Colon (tissue), 2 donors: ENCODE results near the gene ZNF740.

Experiments used
- FAIRE-seq: peaks from 2 replicates; lab custom pipeline; 2012; peaks lifted over from hg19 to GRCh38; lab: Jason Lieb, UNC
- donor health status: control.
- donor health status: control.

ZNF740 gene

DNA sequence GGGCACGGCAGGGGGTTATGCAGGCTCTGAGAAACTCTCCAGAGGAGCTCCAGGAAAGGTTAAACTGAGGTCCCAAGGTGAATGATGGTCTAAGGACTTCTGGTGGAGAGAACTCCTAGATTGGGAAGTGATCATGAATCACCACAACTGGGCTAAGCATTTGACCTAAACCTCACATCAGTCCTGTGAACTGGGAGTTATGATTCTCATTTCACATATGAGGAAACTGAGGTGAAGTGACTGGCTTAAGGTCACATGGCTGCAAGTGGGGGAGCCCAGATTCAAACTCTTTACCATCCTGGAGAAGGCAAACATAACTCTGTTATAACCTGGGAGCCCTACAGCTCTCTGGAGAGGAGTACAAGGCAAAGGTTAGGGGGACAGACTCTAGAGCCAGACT is 47.3 kb downstream of the ZNF740 start:
- FAIRE-seq: no peak

DNA sequence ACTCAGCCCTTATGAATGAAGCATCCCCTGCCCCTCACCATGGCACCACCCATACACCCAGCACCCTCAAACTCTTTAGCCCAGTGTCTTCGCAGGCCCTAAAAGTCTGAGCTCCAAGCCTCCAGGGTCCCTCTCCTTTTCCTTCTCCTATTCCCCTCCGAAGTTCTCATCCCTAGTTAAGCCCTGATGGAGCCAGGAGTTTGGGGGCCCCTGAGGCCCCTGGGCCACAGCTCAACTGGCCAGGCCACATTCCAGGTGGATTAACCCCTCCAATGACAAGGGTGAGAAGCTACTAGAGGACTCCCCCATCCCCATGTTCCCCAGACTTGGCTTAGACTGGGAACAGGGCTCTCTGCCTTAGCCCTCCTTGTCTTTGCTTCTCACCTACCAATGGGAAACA is 48.9 kb downstream of the ZNF740 start:
- FAIRE-seq: no peak

DNA sequence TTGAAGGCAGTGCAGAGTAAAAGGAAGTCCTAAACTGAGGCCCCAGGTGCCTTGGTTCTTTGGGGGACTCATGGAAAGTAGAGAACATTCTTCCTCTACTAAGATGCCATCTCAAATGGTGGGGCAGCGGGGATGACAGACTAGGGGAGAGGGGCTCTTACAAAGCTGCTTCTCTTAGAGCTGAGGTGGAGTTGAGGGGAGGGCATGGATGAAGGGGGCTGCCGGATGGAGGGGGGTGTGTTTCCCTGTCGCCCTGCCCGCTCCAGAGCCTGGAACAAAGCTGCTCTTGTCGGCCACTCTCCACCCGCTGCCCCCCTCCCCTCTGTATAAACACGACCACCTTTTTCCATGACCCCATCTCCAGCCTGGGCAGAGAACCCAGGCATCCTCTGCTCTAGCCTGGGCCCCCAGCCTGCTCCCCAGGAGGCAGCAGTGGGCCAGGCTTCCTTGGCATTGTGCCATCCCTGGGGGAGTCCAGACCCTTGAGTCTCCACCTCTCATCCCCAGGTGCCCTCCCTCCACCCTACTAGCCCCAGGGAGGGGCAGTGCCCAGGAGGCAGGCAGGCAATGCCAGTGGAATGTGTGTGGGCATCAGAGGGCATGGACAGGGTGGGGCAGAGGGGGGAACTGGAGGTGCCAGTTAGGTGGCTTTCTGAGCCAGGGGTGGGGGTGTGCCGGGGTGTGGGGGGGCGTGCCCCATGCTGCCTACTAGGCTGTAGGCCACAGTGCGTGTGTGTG is 49.8 kb downstream of the ZNF740 start:
- no peak for FAIRE-seq

DNA sequence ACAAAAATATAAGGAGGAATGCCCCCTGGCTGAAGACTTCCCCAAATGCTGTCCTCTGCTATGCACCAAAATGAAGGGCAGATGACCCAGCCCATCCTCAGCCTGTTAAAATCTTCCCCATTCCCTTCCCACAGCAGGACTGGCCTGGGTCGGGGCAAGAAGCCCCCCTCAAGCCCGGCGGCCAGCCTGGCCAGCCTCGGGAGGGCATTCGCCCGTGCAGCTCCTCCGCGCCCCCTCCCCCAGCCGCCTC is 51.1 kb downstream of the ZNF740 start:
- no peak for FAIRE-seq

DNA sequence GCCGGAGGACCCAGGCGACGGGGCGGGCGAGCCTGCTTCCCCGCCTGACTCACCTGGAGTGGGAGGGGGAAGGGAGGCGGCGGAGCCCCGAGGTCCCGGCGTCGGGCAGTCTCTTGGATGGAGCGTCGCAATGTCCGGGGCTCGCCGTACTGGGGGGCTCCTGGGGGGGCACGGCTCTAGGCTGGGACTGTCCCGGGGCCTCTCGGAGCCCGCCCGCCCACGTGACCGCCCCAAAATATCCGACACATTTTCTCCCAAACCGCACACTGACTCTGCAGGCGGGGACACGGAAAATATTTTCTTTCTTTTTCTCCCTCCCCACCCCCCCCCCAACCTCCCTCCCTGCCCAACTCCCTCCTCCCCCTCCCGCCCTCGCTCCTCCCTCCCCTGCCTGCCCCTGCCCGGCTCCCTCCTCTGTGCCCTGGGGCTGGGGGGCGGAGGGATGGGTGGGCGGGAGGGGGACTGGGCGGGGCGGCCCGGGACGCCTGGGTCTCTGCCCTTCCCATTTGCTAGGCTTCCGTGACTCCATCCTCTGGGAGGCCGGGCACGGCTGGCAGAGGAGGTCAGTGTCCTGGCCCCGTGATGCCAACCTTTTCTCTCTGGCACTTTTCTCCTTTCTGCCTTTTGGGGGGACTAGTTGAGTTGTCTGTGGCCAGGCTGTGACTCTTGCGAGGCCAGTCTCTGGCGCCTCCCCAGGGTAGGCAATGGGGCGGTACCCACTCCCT is 51.6 kb downstream of the ZNF740 start, which contains the start of gene RARG:
TSS of gene RARG (minus strand) at position 289 of the 725 bp plus-strand sequence. CDS start 4,664 bp downstream, outside the sequence.
- no peak for FAIRE-seq

DNA sequence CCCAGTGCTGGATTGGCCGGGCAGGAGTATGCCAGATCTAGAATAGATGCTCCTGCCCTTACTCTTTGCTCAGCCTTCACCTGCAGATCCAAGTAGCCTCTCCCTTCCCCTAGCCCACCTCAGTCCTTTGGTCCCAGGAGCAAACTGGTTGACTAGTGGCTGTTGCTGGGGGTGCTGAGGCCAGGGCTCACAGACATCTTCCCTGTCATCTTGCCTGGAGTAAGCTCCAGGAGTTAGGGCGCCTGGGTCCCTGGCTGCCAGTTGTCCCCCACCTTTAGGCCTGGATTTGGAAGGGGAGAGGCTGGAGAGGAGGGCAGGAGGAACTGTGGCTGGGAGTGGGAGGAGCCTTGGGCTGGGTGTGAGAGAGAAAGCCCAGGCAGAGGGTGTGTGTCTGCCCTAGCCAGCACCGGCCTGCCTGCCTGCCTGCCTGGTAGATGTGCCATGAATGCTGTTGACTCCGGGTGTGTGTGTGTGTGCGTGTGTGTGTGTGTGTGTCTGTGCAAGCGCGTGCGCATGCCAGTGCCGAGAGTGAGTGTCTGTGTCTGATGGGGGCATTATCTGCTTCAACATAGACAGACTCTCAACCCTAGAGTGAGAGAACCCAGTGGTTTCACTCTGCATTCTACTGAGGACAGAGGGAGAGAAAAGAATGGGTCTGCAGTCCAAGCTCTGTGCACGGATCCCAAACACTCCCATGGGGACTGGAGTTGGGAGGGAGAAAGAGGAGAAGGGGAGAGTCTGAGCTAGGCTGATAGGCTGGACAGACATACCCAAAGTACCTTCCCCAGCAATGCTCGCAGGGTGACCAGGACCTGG is 52.3 kb downstream of the ZNF740 start:
- no peak for FAIRE-seq

DNA sequence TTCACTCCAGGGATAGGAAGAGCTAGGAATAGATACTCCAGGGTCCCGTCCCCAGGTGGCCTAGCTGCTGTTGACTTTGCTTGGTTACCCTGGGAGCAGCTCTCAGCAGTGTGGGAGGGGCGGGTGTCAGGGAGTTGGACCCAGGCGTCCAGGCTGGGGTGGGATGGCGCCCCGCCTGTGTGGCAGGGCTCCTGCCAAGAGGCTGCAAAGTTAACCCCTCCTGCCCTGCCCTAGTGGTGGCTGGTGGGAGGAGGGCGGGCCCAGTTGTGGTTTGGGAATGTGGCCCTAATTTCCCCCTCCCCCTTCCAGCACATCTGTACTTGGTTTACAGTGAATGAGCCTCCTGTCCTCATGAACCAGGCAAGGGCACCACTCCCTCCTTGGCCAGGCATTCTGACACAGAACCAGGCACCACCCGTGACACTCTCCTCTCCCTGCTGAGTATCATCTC is 53.2 kb downstream of the ZNF740 start:
- FAIRE-seq: no peak

DNA sequence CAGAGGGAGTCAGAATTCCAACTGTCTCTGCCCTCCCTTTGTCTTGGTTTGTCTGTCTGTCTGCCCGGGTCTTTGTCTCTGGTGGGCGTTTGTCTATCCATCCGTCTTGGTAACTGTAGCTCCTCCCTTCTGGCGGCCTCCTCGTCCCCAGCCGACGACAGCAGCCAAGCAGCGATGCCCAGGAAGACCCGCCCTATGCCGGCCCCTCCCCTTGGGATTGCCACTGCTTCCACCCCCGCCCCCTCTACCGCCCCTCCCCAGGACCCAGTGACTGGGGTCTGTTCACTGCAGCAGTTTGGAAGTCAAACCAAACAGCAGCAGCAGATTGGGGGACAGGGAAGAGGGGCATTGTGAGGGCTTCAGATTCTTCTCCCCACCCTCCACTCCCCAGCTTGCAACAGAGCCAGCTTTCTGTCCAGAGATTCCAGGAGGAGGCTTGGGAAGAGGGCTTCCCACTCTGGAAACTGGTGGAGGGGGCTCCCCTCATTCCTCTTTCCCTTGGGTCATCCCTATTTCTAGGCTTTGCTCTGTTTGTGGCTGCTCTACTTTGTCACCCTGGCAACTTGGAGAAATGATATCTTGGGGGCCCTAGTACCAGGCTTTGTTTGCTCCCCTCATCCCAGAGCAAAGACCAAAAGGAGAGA is 53.9 kb downstream of the ZNF740 start:
- FAIRE-seq: no peak

DNA sequence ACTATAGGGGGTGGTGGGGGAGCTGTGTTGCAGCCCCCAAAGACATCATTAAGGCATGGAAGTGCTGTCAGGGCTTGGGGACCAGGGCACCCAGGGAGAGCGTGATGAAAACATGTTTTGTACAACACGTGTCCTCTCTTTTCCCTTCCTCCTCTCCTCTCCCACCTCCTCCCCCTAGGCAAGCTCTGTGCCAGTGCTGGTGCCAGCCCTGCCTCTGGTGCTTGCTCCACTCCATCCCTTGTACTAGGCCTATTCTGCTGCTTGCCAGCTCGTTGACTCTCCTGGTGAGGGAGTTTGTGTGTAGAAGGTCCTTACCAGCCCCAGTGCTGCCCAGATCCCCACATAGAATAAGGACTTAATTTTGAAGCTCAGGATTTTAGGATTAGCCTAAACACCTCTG is 54.6 kb downstream of the ZNF740 start:
- no peak for FAIRE-seq

DNA sequence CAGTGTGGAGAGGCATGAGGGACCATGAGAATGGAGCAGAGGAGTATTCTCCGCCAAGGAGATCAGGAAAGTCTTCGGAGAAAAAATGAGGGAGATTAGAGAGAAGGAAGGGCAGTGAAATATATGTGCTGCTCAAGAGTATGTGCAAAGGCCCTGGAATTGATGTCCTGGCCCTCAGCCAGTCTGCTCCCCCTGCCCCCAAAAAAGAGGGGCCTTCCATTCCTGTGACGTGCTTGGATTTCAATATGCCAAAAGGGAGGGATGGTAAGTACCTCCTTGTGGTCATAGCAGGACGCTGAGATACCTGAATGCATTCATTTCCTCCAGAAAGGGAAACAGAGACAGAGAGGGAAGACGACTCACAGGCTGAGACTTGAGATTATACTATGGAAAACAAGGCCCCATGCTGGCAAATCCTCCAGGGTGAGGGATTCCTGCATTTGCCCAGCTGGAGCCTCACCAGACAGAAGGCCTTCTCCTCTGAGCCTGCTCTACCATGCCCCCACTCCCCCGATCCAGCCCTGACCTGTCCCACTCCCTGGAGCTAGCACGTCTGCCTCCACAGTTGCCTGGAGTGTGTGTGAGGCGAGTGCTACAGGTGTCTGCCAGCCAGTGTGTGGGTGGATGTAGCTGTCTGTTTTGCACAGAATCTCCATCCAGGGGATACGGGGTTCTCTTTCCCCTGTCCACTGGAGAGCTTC is 55.4 kb downstream of the ZNF740 start:
- no peak for FAIRE-seq

DNA sequence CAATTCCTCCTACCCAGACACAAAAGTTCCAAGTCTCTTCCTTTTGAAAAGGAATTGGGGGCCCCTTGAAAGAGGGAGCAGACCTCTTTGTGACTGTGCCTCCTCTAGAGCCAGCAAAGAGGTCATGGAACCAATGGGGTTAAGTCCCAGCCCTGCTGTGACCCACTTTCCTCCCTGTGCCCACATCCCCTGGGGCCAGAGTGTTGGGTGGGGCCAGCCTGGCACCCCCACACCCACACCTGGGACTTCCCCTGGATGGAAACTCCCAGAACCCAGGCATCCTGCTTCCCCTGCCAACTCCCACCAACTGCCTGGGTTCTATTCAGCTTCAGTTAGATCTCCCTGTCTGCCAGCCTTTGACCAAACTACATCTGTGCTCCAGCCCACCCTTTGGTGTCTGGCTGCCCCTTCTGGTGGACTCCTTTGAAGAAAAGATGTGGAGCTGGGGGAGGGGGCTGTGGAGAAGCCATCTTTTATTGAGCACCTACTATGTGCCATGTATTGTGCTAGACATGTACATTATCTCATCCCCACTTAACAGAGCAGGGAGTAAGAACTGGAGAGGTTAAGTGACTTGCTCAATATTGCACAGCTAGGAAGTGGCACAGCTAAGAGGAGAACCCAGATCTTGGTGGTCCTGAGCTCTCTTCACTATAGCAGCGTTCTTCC is 56.1 kb downstream of the ZNF740 start:
- no peak for FAIRE-seq

DNA sequence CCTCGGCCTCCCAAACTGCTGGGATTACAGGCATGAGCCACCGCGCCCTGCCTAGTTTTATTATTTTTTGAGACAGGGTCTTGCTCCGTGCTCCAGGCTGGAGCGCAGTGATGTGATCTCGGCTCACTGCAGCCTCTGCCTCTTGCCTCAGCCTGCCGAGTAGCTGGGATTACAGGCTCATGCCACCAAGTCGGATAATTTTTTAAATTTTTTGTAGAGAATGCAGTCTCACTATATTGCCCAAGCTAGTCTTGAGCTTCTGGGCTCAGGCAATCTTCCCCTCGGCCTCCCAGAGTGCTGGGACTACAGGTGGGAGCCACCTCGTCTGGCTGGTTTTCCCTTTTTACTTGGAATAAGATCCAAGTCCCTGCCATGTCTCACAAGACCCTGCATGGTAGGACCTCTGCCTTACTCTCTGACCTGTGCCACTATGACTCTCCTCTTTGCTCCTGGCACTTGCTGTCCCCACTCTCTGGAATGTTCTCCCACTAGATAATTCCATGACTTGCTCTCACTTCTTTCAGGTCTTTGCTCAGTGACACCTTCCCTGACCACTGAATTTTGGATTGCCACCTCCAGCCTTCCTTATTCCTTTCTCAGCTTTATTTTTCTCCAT is 59.2 kb downstream of the ZNF740 start:
- no peak for FAIRE-seq

DNA sequence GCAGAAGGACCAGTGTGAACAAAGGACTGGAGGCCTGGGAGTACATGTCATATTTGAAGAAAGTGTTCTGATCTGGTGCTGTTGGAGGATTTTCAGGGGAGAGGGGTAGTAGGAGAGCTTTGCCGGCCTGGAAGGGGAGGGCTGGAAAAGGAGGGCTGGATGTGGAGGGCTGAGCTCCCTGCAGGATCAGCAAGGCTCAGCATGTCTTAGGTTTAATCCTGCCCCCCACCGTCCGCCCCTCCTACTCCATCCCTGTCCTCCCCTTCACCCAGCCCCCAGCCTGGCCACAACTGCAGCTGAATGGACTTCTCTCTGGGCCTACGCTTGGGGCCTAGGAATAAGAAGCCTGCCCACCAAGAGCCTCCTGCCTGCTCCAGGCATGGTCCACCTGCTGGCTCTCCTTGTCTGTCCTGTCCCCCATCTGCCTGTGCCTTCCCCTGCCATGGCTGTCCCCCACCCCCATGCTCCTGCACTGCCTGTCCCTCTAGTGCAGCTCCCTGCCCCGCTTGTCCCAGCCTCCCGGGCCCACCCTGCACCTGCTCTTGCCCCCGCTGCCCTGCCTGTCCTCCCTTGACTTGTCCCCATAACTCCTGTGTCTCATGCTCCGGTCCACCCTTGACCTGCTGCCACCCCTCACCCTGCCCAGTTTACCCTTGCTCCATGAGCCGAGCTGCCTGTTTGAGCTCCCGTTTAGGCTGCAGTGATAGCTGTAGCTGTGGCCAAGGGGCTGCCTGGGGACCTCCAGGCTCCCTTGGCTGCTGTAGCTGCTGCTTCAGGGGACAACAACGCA is 61.3 kb downstream of the ZNF740 start:
- no peak for FAIRE-seq

DNA sequence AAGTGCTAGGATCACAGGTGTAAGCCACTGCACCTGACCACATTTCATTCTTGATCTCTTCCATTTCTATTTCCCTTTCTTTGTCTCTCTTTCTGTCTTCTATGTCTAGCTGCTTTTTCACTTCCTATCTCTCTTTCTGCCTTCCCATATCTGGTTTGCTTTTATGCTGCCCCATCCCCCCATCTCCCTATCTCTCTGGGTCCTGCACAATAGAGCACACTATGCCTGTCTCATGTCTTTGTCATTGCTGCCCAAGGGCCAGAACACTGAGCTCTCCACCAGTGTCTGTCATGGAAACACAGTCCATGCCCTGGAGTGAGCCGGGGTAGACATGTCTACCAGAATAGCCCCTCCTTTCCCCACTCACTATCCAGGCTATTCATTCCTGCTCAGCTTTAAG is 63.8 kb downstream of the ZNF740 start:
- no peak for FAIRE-seq
